Fibroblast of skin of abdomen (primary cell): ENCODE data around the gene ECM2.

Source experiments
- DNase-seq: peaks from one replicate; pipeline ENCODE4 v3.0.0-alpha.2; 2013

The ECM2 gene

DNA sequence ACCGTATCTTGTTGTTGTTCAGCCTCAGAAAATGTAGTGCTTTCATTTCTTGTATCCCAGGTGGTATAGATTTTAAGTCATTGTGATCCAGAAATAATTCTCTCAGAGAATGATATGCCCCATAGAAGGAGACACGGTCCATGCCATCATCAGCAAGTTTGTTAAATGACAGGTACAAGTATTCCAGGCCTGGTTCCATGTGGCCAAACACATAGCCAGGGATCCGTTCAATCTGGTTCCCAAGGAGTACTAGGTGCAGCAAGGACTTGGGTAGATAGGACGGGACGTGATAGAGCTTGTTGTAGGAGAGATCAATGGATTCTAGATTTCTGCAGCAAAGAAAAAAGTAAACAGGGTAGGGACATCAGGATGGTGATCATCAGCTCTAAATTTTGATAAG, 35.1 kb downstream of the ECM2 start:
- DNase-seq: no peak

DNA sequence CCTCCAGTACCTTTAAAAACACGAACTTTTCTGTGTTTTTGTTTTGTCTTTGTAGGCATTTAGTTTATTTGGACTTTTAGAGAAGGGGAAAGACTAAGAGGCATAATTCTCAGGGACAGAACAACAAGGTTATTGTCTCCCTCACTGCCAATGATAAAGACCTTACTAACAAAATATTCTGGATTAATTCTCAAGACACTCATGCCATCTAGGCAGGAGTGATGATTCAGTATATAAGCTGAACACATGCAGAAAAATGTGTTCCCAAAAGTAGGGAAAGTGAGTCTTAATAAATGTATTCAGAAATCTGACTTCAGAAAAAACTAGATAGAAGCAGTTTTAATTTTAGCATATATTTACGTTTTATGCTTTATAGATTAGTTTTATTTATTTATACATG, 36.1 kb downstream of the ECM2 start:
- DNase-seq: no peak

GRCh38 chr9:92496396-92497176, 39.2 kb downstream of the ECM2 start:
- peak; percentile 53 for DNase-seq

- DNase-seq: peak; percentile 54
Observed at GRCh38 chr9:92494856-92495255, 40.9 kb downstream of the ECM2 start.

GRCh38 chr9:92493749-92494387, 41.9 kb downstream of the ECM2 start:
- no peak for DNase-seq

DNA sequence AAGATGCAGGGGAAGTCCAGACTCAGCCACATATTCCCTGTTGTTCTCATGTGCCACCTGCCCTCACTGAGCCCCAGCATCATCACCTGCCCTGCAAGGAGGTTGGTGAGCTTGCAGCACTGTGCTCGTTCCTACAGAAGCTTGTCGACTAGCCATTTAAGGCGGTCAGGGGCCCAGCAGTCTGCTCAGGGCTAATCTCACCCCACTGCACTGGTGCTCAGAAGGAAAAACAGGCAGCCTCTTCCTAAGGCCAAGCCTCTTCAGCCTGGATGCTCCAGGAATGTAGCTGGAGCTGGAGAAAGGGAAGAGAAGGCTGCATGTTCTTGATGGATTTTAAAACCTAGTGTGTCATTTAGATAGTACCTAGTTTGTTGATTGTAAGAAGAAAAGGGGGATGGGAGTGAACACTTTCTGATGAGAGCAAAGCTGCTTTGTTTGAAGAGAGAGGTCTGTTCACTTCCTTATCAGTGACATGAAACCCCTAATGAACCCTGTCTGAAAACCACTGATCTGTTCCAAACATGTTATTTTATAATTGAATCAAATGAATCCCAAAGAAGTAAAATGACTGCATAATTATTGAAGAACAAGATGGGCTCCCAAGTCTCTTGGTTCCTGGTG, 42.9 kb downstream of the ECM2 start:
- DNase-seq: no peak

DNA sequence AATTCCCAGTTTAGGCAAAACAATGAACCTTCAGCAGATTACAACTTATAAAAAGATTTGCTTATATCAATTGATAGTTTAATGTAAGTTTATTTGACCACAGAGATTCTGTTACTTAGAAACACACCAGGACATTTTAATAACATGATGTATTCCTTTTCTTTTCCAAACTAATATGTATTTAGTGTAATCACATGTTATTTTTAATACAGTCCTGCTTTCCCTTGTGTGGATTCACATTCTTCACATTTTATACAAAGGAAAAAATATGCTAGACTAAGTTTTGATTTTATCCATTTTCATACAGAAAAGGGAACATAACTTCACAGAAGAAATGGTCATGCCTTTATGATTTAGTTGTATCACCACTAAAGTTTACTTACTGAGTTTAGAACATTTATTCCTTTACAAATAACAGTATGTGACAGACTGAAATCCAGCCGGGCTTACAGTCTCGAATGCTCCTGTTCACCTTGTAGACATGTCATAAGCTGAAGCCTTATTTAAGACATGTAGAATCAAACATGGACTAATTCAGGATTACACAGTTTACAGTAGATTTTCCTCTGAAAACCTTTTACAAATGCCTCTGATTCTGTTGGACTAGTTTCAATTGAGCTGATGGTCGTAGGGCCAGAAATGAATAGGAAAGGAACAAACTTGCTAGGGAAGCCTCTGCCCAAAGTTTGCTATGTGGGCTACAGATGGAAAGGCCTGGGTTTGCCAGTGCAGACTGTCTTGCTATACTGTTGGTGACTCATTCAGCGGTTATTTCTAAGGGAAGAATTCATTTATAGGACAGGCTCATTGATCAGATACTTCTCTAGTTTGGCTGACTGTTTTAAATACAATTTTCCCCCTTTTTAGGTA, 46.9 kb downstream of the ECM2 start:
- DNase-seq: peak; percentile 70

DNA sequence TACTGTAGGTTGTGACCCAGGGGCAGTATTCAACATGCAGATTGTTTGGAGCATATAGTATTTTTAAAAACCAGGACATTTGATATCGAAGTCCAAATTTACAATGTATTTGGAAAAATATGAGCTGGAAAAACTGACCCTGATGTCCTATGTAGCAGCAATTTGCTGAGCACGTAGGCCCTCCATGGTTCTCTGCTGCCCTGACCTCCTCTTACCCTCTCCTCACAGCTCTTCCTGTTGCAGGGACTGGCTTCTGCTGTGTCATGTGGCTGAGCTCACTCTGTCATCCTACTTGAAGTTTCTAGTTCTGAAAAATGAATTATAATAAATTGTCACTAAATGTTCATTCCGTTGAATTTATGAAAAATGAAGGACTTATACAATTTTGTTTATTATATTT, 49.4 kb downstream of the ECM2 start:
- DNase-seq: no peak

DNA sequence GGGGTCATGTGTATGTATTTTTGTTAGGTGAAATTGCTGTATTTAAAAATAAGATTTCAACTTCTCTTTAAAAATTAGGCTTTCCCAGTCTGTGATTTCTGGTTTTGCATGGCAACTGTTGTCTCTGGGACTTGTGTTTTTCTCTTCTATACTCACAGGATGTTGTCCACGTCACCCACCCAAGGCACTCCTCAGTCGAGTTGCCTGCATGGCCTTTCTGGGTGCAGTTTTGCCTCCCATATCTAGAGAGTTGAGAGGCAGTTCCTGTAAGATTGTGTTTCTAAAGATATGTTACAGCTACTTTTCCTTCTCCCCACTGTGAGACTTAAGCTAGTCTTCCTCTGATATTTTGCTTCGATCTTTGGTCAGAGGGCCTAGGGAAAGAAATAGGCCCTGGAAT, 51.2 kb downstream of the ECM2 start:
- DNase-seq: no peak

DNA sequence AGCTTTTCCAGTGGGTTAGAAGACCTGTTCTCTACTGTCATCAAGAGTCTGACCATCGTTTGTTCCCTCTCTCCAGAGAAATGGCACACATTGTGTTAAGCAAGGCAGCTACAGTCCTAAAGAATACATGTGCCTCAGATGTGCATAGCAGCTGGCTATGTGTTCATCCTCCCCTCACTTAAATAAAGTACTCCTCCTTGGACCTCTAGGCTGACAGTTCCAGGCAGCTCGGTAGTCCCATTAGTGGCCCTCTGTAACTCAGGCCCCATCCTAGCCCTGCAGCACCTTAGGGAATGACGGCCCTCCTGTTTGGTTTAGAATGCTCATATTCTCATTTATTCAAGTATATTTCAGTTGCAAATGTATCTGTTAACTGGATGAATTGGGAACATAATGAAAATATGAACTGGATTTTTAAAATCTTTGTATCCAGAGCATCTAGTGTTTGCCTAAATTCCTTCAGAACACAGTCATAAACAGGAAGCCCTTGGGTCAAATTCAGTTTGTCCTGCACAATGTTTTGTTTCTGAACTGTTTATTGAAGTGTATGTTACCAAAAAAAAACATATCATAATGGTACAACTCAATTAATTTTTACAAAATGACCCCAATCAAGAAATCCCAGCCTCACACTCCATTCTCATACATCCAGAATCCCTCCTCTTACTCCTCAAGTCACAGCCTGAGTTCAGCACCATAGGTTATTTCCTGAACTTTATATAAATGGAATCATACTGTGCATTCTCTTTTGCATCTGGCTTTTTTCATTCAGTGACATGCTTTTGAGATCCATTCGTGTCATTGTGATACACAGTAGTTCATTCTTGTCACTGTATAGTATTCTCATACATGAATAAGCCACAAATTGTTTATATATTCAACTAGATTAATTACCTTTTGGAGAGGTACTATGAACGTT, 51.9 kb downstream of the ECM2 start:
- DNase-seq: no peak

GRCh38 chr9:92482805-92483204, 53.0 kb downstream of the ECM2 start:
- DNase-seq: no peak

DNA sequence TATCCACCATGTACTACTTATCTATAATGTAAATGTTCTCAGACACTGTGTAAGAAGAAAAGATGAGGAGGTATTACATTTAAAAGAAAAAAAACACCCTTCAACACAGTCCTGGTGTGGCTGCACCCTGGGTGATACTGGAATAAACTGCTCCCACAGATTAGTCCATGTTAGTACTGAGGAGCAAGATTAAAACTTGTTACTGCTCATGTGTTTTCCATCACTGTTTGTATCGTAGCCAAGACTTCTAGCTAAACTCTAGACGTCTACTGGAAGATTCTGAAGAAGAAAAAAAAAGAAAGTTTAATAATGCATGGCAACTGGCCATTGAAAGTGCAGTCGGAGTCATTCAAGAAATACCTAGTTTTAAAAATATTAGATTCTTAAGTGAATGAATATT, 53.5 kb downstream of the ECM2 start, which contains the start of gene ASPN:
Gene ASPN (minus strand): TSS at position 178 of the 400 bp plus-strand sequence.
- DNase-seq: peak; percentile 82

DNA sequence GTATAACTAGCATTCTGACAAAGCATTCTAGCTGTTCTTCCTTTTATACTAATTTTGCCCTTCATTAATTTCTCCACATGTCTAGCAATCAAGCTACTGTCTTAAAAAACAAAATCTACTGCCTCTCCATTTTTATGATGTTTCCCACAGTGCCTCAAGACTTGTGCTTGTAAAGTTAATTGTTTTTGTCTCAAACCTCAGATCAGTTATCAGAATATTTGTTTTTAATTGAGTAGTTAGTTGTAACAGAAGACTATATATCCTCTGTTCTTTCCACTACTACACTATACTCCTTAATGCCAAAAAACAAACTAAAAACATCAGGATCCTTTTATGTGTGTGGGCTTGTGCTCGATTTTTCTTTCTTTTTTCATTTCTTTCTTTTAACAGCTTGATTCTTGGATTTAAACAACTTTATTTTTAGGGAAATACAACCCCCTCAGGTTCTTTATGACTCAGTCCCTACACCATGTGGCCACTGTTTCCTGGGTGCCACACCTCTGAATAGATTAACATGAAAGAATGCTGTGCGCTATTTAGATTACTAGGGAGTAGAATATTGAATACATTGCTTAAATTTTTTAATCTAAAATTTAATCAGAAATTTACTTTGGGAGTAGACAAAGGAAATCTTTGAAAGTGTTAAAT, 54.7 kb downstream of the ECM2 start:
- DNase-seq: peak; percentile 28

DNA sequence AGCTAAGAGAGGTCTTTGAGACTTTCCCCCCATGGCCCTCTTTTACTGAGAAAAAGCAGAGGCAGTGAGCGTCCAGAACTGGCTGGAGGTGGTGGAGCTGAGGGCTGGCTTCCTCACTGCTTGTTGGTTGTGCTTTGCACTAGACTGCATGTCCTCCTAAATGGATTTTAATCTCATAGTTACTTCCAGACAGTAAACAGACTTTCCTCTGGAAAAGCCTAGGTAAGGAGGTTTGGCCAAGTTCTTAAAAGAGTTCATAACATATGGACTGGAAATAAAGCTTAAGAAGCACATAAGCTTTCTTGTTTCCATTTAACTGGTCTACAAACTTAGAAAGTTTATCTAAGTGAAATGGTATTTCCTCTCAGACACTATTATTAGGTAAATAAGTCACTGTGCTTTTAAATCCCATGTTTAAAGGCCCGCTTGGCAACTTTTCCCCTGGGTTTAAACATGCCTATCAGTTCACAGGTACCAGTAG, 55.5 kb downstream of the ECM2 start:
- no peak for DNase-seq

GRCh38 chr9:92479346-92479745, 56.4 kb downstream of the ECM2 start:
- DNase-seq: no peak

DNA sequence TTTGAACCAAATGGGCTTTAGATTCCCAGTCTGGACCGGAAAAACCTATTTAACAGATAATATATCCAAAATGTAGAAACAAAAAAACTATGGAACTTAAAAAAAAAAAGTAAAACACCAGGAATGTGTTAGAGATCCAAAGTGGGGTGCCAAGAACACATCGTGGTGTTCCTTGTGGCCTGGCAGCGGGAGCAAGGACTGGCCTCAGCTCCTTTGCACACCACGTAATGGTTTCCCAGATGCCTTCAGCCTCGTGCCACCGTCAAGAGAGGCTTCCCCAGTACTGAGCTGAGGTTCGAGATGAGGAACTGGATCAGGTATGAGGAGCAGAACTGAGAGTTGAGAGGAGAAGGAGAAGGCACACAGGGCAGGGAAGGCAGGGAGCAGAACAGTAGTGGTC, 57.0 kb downstream of the ECM2 start:
- DNase-seq: no peak

GRCh38 chr9:92476962-92477361, 58.8 kb downstream of the ECM2 start:
- no peak for DNase-seq

DNA sequence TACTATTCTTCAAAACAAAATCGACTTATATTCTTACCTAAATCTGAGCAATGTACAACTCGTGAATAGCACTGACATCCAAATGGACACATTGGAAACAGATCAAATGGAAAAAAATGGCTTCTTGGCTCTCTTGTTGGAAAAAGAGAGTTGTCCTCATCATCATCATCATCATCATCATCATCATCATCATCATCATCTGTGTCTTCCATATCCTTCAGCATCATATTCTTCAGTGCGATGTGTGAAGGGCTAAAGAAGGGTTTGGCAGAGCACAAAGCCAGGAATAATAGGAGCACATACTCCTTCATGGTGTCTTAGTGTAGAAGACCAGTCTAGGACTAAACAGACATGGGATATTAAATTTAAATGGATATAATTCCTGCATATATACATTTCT, 61.2 kb downstream of the ECM2 start:
- no peak for DNase-seq

- peak; percentile 68 for DNase-seq
Observed at GRCh38 chr9:92468206-92468605, 67.6 kb downstream of the ECM2 start.

DNA sequence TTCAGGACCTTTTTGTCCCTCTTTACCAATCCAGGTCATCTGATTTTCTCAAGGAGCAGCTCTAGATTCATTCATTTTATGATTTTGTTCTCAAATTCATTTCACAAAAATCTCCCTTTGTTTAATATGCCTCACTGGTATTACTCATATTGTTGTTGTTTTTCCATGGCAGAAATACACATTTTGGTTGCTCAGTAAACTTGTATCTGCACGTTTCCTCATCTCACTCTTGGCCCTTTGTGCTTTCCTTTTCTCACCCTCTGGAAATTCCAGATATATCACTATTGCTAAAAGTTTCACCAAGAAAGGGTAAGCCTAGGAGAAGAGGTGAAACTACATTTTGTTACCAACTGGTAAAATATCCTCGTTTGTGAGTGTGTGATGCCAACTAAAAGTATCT, 68.3 kb downstream of the ECM2 start:
- DNase-seq: no peak

GRCh38 chr9:92467041-92467440, 68.7 kb downstream of the ECM2 start:
- DNase-seq: no peak
